Mucosa of stomach (tissue), 1 donor: ENCODE measurements around the gene CYB561.

Experiments used
- H3K27me3 ChIP-seq: one replicate; pipeline ENCODE4 v1.7.0; 2013; ENCODE audit warnings: mild to moderate bottlenecking, low read length; ENCODE audit not compliant: control insufficient read depth, insufficient read depth
- H3K36me3 ChIP-seq: one replicate; pipeline ENCODE4 v1.7.0; 2013; ENCODE audit warnings: low read length; ENCODE audit not compliant: control insufficient read depth, insufficient read depth
- H3K4me1 ChIP-seq: one replicate; pipeline ENCODE4 v1.7.0; 2013; ENCODE audit warnings: mild to moderate bottlenecking, low read length; ENCODE audit not compliant: control insufficient read depth, insufficient read depth
- H3K4me3 ChIP-seq: one replicate; pipeline ENCODE4 v1.7.0; 2013; ENCODE audit warnings: low read length
- H3K9ac ChIP-seq: one replicate; pipeline ENCODE4 v1.7.0; 2013; ENCODE audit warnings: mild to moderate bottlenecking, low read length, moderate library complexity
- H3K9me3 ChIP-seq: one replicate; pipeline ENCODE4 v1.7.0; 2013; ENCODE audit warnings: mild to moderate bottlenecking, low read length, moderate library complexity; ENCODE audit not compliant: control insufficient read depth
- donor health status: Pancreatic carcinoma.

CYB561 gene

DNA sequence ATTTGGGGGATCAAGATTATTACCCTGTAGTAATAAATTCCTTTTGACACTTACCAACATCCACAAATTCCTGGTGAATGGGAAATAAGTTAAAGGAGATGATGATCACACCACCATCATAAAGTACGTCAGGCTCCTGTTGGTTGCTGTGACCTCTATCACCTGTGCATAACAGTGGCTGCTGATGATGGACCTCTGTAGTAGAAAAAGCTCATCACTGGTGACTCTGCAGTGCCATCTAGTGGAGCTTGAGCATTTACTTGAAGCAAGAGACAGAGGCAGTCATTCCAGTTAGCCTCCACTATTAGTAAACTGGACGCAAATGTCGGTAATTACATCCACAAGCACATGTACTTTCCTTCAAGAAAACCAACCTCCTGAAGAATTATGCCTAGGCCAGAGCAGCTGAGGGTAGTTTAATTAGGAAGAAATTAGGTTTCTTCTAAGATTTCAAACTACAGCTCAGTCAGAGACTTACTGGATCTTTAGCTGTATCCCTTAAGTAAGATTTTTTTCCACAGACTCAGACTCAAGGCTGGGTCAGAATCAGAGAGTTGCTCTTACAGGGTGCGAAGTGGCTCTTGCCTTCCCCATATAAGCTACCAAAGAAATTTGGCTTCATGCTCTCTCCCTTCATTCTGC, 39.3 kb downstream of the CYB561 start:
- H3K9ac ChIP-seq, result no peak overlapping the region
- no peak overlapping the region for H3K4me3 ChIP-seq
- no peaks in the 10 kb centered on the region for H3K9me3 ChIP-seq
- H3K36me3 ChIP-seq, result no peaks in the 10 kb centered on the region
- H3K4me1 ChIP-seq, result no peaks in the 10 kb centered on the region
- H3K27me3 ChIP-seq, result no peaks in the 10 kb centered on the region

DNA sequence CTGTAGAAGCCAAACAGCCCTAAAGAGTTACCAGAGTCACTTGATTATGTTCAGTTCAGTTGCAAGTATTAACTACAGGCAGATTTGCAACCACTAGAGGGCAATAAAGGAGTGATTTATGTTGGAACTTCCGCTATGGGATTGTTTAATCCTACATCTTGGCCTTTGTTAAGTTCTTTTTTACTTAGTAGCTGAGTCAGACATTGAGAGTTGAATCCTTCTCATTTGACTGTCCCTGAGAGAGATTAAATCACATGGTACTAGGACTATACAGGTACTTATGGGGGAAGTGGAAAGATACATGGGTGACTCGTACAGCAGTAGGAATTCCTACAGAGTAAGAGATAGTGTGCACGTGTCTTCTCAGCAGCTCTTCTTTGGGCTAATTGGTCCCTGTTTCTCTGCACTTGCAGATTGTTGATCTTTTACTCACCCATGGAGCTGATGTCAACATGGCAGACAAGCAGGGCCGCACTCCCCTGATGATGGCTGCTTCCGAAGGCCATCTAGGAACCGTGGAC, 40.3 kb downstream of the CYB561 start:
- H3K36me3 ChIP-seq, result no peaks in the 10 kb centered on the region
- H3K9ac ChIP-seq, result no peak overlapping the region
- no peaks in the 10 kb centered on the region for H3K9me3 ChIP-seq
- H3K4me3 ChIP-seq, result no peak overlapping the region
- no peaks in the 10 kb centered on the region for H3K27me3 ChIP-seq
- no peaks in the 10 kb centered on the region for H3K4me1 ChIP-seq

DNA sequence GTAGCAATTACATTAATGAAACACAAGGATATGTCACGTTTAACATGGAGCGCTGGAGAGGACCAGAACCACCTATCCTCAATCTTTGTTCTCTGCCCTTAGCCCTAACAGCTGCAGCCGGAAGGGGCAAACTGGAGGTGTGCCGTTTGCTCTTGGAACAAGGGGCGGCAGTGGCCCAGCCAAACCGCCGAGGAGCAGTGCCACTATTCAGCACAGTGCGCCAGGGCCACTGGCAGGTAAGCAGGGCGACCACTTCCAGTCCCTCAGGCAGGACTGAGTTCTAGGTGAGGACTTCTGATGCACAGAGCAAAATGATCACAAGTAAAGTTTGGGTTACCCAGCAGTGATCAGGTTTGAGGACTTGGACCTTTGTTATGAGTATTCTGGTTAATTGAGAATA, 41.1 kb downstream of the CYB561 start:
- no peaks in the 10 kb centered on the region for H3K27me3 ChIP-seq
- no peaks in the 10 kb centered on the region for H3K4me1 ChIP-seq
- H3K9ac ChIP-seq, result no peak overlapping the region
- H3K9me3 ChIP-seq, result no peaks in the 10 kb centered on the region
- no peak overlapping the region for H3K4me3 ChIP-seq
- H3K36me3 ChIP-seq, result no peaks in the 10 kb centered on the region

DNA sequence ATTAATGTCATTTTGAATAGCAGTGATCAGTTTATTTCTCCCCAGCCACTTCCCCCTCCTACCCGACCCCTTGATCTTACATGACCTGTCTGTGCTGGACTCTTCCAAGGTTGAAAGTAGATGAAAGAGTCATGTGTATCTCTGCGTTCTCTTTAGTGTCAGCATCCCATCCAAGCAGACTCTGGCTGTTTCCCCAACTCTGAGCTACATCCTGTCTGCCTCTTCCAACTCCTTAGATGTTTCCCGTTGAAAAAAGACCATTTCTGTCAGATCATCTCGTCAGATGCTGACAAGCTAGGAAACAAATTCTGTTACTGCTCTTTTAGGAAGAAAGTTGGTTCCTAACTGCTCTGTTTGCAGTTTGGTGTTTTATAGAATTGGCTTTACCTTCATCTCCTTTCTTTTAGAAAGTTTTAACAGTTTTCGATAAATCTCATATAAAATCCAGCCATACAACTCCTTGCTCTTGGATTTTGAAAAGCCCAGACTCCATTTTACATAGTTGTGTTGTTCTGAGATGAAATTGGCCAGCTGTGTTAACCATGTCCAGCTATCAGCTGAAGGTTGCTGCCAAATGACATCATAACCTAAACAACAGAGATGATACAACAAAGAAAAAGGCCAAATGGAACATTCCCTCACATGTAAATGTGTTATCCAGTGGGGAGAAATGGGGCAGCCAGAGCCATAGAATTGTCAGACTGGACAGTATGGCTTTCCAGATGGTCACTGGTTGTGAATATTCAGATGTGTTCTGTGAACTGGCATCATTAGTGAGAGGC, 43.5 kb downstream of the CYB561 start:
- Histone ChIP-seq H3K36me3 (no peaks in the 10 kb centered on the region), H3K27me3 (no peaks in the 10 kb centered on the region), H3K9me3 (no peaks in the 10 kb centered on the region), H3K4me3 (no peak overlapping the region), H3K9ac (no peak overlapping the region), H3K4me1 (no peaks in the 10 kb centered on the region)

DNA sequence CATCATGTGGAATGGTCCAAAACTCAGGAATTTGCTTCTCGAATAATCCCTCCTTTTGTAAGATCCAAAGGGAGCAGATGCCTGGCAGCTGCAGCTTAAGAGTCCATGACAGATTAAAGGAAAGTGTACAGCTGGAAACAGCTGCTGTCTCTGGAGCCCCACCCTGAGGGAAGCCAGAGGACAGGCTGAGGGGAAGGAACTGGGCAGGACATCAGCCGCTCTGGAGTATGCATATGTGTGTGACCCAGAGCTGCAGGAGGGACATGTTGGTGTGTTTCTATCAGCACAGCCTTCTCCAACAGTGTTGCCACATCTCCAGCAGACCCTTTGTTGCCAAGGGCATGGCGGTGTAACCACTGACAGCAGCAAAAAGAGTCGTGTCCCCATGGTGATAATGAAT, 46.2 kb downstream of the CYB561 start:
- Histone ChIP-seq H3K9me3 (no peaks in the 10 kb centered on the region), H3K4me3 (no peak overlapping the region), H3K27me3 (no peaks in the 10 kb centered on the region), H3K36me3 (no peaks in the 10 kb centered on the region), H3K4me1 (no peaks in the 10 kb centered on the region), H3K9ac (no peak overlapping the region)

DNA sequence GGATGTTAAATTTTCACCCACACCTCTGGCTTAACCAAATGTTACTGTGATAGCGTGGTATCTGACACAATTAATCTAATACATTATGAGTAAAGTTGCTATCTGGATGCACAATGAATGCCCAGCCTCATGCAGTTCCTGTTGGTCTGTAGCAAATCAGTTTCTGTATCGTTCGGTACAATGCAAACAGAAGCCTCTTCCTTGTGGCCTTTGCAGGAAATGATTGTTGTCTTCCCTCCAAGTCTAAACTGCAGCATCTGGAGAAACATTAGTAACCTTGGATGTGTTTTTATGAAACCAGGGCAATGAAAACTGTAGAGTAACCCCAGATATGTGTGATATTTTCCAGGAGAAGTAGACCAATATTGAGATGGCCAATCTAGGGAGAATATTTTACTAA, 46.8 kb downstream of the CYB561 start:
- no peaks in the 10 kb centered on the region for H3K27me3 ChIP-seq
- H3K9me3 ChIP-seq, result no peaks in the 10 kb centered on the region
- H3K4me3 ChIP-seq, result no peak overlapping the region
- no peak overlapping the region for H3K9ac ChIP-seq
- no peaks in the 10 kb centered on the region for H3K36me3 ChIP-seq
- H3K4me1 ChIP-seq, result no peaks in the 10 kb centered on the region

DNA sequence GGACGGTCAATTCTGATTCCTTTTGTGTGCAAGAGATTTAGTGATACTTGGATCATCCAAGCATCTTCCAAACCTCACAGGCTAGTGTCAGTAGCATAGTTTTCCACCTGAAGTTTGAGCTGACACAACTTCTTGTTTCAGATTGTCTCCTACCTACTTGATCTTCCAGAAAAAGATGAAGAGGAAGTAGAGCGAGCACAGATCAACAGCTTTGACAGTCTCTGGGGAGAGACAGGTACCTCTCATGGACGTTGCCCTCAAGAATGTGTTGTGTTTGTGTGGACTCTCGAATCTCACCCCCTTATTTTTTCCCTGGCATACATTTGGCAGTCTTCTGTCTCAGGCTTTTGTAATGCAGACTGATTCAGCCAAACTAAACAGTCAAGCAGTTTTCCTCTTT, 47.4 kb downstream of the CYB561 start:
- H3K9ac ChIP-seq, result no peak overlapping the region

DNA sequence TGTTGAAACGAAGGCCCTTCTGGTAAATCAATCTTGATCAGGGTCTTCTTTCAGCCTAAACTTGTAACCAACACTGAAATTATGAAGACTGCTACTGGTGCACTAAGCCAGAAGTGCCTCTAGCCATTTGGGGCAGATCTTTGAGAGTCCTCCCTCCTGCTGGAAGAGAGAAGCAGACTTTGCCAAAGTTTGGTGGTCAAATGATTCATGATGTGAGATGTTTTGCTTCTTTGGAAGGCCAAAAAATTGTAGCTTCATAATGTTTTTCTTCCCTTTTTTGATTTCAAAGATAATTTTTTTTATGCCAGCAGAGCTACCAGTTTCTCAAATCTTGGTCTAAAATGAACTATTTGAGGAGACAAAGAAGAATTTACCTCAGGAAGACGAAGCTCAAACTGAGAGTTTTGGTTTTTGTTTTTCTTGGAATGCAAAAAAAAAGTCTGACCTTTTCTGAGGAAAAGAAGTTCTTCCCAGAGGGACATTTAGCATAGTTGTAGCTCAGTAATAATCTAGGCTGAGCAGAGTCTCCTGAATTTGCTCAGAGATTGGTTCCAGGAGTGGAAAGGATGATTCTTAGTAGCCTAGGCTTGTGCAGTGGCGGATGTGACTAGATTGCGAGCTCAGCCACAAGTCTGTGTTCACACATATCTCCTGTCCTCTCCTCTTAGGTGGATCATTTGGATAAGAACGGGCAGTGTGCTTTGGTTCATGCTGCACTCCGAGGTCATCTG, 50.9 kb downstream of the CYB561 start:
- Histone ChIP-seq H3K9ac (no peak overlapping the region), H3K4me1 (no peaks in the 10 kb centered on the region), H3K36me3 (no peaks in the 10 kb centered on the region)

More for the DNA sequence above, 47.4 kb downstream of the CYB561 start:
- Histone ChIP-seq H3K4me1 (no peaks in the 10 kb centered on the region), H3K4me3 (no peak overlapping the region), H3K27me3 (no peaks in the 10 kb centered on the region), H3K9me3 (no peaks in the 10 kb centered on the region), H3K36me3 (no peaks in the 10 kb centered on the region)

DNA sequence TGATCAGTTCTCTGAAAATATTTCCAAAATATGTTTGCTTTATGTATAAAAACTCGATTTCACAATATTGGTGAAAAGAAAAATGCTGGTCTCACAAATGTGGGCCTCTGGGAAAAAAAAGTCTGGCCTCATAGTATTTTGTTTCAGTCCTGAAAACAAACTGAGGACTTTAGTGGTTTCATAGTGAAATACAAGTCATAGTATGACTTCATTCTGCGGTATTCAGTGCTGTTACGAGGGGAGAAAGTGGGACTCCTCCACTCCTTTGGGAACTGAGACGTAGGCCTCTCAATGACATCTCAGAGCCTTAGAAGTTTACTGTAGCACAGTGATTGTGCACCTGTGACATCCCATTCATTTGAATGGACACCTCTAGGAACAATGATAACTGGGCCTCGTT, 56.0 kb downstream of the CYB561 start:
- no peak overlapping the region for H3K4me3 ChIP-seq
- H3K27me3 ChIP-seq, result no peaks in the 10 kb centered on the region
- no peak overlapping the region for H3K9ac ChIP-seq
- H3K9me3 ChIP-seq, result no peaks in the 10 kb centered on the region
- H3K4me1 ChIP-seq, result no peaks in the 10 kb centered on the region
- H3K36me3 ChIP-seq, result no peaks in the 10 kb centered on the region

More for the DNA sequence above, 50.9 kb downstream of the CYB561 start:
- Histone ChIP-seq H3K4me3 (no peak overlapping the region), H3K9me3 (no peaks in the 10 kb centered on the region), H3K27me3 (no peaks in the 10 kb centered on the region)

DNA sequence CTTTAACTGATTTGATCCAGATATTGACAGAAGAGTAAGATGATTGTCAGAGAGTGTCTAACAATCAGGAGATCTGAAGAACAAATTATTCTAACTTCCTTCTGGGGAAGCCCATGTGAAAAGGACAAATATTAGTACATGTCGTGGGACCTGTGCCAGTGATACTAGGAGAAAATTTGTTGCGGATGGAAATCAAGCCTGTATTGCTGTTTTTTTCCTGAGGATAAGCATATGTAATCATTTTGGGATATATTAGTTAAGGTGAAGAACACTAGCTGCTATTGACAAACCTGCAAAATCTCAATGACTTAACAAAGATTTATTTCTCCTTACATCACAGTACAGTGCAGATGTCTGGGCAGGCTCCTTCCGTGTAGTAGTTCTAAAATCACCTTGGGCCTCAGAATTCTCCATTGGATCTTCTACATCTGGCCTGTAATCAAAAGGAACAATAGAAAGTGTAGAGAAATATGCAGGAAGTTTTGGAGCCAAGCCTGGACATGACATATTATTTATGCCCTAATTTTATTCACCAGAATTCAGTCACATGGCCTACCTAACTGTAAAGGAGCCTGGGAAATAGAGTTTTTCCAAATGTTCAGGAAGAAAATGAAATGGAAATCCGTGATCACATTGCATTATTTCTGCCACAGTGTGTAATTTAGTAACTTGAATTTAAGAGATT, 58.3 kb downstream of the CYB561 start:
- Histone ChIP-seq H3K4me1 (no peaks in the 10 kb centered on the region), H3K27me3 (no peaks in the 10 kb centered on the region)

DNA sequence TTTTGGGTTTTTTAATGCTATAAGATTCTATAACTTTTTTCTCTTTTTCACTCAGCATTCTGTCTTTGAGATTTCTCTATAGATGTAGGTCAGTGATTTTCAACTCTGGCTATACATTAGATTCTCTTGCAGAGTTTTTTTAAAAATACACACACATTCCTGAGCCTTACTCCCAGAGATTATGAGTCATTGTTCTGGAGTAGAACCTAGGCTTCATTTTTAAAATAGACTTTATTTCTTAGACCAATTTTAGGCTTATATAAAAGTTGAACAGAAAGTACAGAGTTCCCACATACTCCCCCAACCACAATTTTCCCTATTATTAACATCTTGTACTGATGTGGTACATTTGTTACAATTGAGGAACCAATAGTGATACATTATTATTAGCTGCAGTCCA, 63.3 kb downstream of the CYB561 start:
- no peak overlapping the region for H3K9ac ChIP-seq
- no peaks in the 10 kb centered on the region for H3K27me3 ChIP-seq
- H3K9me3 ChIP-seq, result no peaks in the 10 kb centered on the region
- H3K36me3 ChIP-seq, result no peaks in the 10 kb centered on the region
- H3K4me1 ChIP-seq, result no peaks in the 10 kb centered on the region
- H3K4me3 ChIP-seq, result no peak overlapping the region

More for the DNA sequence above, 58.3 kb downstream of the CYB561 start:
- H3K9ac ChIP-seq, result no peak overlapping the region
- H3K4me3 ChIP-seq, result no peak overlapping the region
- no peaks in the 10 kb centered on the region for H3K9me3 ChIP-seq
- H3K36me3 ChIP-seq, result no peaks in the 10 kb centered on the region
